Fibroblast of the aortic adventitia (primary cell): ENCODE measurements around the gene BRD8. TPM values are rescaled to one million over a fixed set of nuclear protein-coding genes. Genes with fewer than 3 reads are reported as not detected.

Source experiments
- DNase-seq: peaks from one replicate; pipeline ENCODE4 v3.0.0-alpha.2; 2010; ENCODE audit warnings: low read depth
- H3K4me3 ChIP-seq: 2 replicates; pipeline ENCODE4 v1.5.1; 2011; ENCODE audit warnings: low read depth, mild to moderate bottlenecking, control low read depth, low read length, moderate library complexity
- total RNA-seq: library from RNA; depleted of rRNA; stranded (reverse); fragments of >200 nt; gene quantifications from 2 replicates; pipeline ENCODE4 v1.2.3, GENCODE V29; 2012; ENCODE audit warnings: low replicate concordance
- TF ChIP-seq, protein P1 (sequence below): IDR thresholded peaks from 2 replicates; pipeline ENCODE4 v1.5.1; 2011; ENCODE audit warnings: mild to moderate bottlenecking, low read length, control low read depth, inconsistent platforms; ENCODE audit not compliant: insufficient read depth

The BRD8 gene
- total RNA-seq, 1 donor: 61.2 TPM

DNA sequence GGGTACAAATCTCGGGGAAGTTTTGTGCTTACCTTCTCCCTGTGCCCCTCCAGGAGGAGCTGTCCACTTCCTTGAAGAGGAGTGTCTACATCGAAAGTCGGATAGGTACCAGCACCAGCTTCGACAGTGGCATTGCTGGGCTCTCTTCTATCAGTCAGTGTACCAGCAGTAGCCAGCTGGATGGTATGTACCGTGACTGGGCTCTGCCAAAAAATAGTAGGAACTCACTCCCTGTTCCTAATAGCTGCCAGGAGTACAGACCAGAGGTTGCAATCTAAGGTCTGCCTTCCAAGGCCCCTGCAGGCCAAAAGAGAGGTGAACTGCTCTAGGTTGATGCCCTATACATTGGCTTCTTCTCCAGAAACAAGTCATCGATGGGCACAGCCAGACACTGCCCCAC lies 4.4 kb upstream of the BRD8 start:
- no peak for DNase-seq
- no peak overlapping the region for H3K4me3 ChIP-seq
- TF ChIP-seq, protein P1, sequence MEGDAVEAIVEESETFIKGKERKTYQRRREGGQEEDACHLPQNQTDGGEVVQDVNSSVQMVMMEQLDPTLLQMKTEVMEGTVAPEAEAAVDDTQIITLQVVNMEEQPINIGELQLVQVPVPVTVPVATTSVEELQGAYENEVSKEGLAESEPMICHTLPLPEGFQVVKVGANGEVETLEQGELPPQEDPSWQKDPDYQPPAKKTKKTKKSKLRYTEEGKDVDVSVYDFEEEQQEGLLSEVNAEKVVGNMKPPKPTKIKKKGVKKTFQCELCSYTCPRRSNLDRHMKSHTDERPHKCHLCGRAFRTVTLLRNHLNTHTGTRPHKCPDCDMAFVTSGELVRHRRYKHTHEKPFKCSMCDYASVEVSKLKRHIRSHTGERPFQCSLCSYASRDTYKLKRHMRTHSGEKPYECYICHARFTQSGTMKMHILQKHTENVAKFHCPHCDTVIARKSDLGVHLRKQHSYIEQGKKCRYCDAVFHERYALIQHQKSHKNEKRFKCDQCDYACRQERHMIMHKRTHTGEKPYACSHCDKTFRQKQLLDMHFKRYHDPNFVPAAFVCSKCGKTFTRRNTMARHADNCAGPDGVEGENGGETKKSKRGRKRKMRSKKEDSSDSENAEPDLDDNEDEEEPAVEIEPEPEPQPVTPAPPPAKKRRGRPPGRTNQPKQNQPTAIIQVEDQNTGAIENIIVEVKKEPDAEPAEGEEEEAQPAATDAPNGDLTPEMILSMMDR: no peak

DNA sequence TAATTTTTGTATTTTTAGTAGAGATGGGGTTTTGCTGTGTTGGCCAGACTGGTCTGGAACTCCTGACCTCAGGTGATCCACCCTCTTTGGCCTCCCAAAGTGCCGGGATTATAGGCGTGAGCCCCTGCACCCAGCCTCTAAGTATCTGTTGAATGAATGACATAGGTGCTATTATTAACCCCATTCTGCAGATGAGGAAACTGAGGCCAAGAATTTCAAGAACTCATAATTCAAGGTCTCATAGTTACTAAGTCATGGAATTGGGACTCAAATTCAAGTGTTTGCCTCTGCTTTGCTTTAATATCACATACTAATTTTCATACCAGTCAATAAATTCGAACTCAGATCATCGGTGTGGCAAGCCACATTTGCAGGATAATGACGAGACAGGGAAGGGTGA lies 2.4 kb upstream of the BRD8 start:
- DNase-seq: no peak
- TF ChIP-seq, protein P1: no peak
- no peak overlapping the region for H3K4me3 ChIP-seq

DNA sequence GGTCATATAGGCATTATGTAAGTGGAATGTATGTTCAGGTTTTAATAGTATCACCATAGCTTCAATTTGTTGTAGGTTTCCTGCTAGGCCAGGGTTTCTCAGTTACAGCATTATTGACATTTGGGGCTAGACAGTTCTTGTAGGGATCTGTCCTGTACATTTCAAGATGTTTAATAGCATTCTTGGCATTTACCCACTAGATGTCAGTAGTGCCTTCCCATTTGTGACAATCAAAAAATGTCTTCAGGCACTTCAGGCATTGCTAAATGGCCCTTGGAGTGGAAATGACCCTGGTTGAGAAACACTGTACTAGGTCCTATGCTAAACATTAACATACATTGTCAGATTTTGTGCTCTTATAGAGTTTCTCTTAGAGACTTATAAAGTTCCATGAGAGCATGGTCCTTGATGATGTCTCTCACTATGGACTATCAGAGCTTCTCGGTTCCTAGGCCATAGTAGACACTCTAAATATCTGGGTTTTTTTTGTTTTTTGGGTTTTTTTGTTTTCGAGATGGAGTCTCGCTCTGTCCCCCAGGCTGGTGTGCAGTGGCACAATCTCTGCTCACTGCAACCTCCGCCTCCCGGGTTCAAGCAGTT lies 1.9 kb upstream of the BRD8 start:
- DNase-seq: peak; percentile 61
- TF ChIP-seq, protein P1: peak; percentile 34
- H3K4me3 ChIP-seq: peak overlapping the region; percentile 98

DNA sequence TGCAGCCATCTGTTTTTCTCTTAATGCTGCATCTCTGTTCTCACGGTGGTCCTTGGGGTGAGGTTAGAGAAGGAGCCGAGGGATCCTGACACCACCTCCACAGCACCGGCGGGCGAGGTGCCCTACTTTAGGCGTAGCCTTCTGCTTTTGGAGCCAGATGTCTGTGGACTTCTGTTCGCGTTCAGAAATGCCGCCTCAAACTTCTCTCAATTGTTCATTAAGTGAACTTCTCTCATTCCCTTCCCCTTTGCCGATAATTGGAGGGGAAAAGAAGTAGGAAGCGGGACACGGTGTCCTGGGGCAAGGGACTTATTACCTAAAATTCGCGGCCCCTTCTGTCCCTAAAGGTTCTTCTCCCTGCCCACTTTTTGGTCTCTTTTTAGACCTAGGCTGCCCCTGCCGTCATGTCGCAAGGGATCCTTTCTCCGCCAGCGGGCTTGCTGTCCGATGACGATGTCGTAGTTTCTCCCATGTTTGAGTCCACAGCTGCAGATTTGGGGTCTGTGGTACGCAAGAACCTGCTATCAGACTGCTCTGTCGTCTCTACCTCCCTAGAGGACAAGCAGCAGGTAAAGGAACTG lies 937 bp upstream of the BRD8 start:
- TF ChIP-seq, protein P1: no peak
- DNase-seq: no peak
- H3K4me3 ChIP-seq: peak overlapping the region; percentile 98

DNA sequence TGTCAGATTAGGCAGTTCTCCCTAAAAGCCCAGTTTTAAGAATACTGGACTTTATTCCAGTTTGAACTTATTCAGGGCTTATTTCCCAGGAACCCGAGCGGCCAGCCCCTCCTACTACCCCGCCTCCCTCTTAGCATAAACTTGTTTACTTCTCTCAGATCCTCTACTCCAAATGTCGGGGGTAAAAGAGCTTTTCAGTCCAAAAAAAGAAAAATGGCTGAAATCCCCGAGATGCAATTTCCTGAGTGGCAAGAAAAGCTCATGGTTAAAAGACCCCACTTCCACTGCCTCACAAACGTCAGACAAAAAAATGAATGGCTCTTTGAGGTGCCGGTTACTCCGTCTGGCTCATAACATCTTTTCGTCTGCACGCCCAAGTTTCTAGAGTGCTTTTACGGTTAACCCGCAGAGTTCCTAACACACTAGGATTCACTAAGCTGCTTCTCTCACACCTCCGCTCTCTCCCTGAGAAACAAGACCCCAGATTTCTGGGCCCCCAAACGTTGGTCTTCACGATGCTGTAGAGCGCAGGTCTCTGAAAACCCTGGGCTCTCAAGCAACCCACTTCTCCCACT lies 402 bp downstream of the BRD8 start:
- peak overlapping the region; percentile 98 for H3K4me3 ChIP-seq
- DNase-seq: peak; percentile 23
- TF ChIP-seq, protein P1: no peak

DNA sequence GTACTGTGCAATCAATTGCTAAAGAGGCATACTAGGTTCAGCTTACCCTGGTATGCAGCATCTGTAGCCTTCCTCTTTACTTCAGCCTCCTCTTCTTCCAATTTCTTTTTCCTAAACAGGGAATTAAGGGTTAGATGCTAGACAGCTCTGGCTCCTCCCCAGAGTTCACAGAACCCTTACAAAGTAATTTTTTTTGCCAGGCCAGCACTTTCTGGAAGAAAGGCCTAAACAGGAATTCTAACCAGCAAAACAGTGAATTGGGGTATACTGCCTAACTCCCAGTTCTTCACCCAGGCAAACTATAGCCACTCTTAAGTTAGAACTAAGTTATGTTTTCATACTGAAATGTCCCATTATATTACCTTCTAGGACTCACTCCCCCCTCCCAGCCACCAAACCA lies 8.1 kb downstream of the BRD8 start:
- no peak for DNase-seq
- TF ChIP-seq, protein P1: no peak
- no peak overlapping the region for H3K4me3 ChIP-seq
